SH-SY5Y (cell line): Measurements from ENCODE around the gene STXBP3.

Experiments
- GATA2 ChIP-seq: IDR thresholded peaks from 2 replicates; pipeline ENCODE4 v1.6.1; 2011; ENCODE audit warnings: mild to moderate bottlenecking, low read depth, low read length
- GATA3 ChIP-seq: IDR thresholded peaks from 2 replicates; pipeline ENCODE4 v1.6.1; 2011; ENCODE audit warnings: low read depth, mild to moderate bottlenecking, low read length, moderate library complexity

GRCh38 chr1:108785880-108786279 is 39.4 kb downstream of the STXBP3 start:
- no peak for TF ChIP-seq GATA2
- no peak for TF ChIP-seq GATA3
